ENCODE measurements around the gene GRAP2.

GRCh38 chr22:39983346-39983745 lies 82.5 kb downstream of the GRAP2 start:
- TF ChIP-seq TCF12 (IDR thresholded peaks at IDR 0.05; ENCODE audit: low read depth) (no peak), REST (IDR thresholded peaks at IDR 0.05; ENCODE audit: low read depth) (no peak), USF1 (IDR thresholded peaks at IDR 0.05) (no peak), EP300 (IDR thresholded peaks at IDR 0.05; ENCODE audit: borderline replicate concordance) (no peak), CREB1 (IDR thresholded peaks at IDR 0.05; ENCODE audit: low read depth) (no peak)
